ENCODE results near the gene CNTNAP2.

DNA sequence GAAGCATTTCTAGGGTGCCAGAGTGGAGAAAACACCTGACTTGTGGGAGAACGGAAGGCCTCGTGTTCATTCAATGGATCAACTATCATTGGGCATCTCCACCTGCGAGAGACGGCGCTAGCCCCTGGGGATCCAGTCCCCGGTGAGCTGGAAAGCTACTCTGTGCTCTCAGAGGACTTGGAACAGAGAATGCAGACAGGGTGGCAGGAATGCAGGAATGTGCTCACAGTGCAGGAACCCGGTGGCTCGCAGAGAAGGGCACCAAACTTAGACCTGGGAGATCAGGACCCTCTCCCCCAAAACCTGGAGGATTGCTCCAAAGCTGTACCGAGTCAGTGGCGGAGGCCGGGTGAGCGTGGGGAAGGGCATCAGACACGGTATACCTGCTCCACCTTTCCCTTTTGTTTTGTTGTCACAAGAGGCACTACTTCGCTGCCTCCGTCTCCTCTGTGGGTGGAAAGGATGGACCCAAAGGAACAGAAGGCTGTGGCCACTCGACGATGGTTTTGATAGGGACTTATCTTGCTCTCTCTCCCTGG, 1905.0 kb downstream of the CNTNAP2 start:
- no peak for TF ChIP-seq POLR2A (IDR thresholded peaks at IDR 0.05)
- TF ChIP-seq, protein P1, sequence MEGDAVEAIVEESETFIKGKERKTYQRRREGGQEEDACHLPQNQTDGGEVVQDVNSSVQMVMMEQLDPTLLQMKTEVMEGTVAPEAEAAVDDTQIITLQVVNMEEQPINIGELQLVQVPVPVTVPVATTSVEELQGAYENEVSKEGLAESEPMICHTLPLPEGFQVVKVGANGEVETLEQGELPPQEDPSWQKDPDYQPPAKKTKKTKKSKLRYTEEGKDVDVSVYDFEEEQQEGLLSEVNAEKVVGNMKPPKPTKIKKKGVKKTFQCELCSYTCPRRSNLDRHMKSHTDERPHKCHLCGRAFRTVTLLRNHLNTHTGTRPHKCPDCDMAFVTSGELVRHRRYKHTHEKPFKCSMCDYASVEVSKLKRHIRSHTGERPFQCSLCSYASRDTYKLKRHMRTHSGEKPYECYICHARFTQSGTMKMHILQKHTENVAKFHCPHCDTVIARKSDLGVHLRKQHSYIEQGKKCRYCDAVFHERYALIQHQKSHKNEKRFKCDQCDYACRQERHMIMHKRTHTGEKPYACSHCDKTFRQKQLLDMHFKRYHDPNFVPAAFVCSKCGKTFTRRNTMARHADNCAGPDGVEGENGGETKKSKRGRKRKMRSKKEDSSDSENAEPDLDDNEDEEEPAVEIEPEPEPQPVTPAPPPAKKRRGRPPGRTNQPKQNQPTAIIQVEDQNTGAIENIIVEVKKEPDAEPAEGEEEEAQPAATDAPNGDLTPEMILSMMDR (IDR thresholded peaks at IDR 0.05), result no peak
- TF ChIP-seq EP300 (IDR thresholded peaks at IDR 0.05), result no peak
- no peak for TF ChIP-seq POLR2AphosphoS5 (IDR thresholded peaks at IDR 0.05)

Data from stomach (tissue), 4 donors.